ENCODE measurements around the gene SMAD2.

SMAD2 gene

GRCh38 chr18:47893939-47894699, 36.3 kb downstream of the SMAD2 start:
- no peak for DNase-seq

GRCh38 chr18:47893047-47893446, 37.4 kb downstream of the SMAD2 start:
- no peak for DNase-seq

- DNase-seq = no peak
Measured at GRCh38 chr18:47888156-47888555, 42.3 kb downstream of the SMAD2 start.

- no peak for DNase-seq
Measured at GRCh38 chr18:47887227-47887626, 43.2 kb downstream of the SMAD2 start.

GRCh38 chr18:47883771-47884413, 46.6 kb downstream of the SMAD2 start:
- no peak for DNase-seq

- DNase-seq = no peak
Measured at GRCh38 chr18:47882641-47883040, 47.8 kb downstream of the SMAD2 start.

- no peak for DNase-seq
Measured at GRCh38 chr18:47881752-47882455, 48.6 kb downstream of the SMAD2 start.

GRCh38 chr18:47881042-47881441, 49.4 kb downstream of the SMAD2 start:
- no peak for DNase-seq

- DNase-seq = no peak
Measured at GRCh38 chr18:47877892-47878291, 52.6 kb downstream of the SMAD2 start.

GRCh38 chr18:47876813-47877212, 53.6 kb downstream of the SMAD2 start:
- DNase-seq = no peak

- DNase-seq = no peak
Measured at GRCh38 chr18:47873625-47874024, 56.8 kb downstream of the SMAD2 start.

- DNase-seq = no peak
Measured at GRCh38 chr18:47872426-47872825, 58.0 kb downstream of the SMAD2 start.

GRCh38 chr18:47871288-47871687, 59.2 kb downstream of the SMAD2 start:
- DNase-seq = no peak

- DNase-seq = no peak
Measured at GRCh38 chr18:47870605-47871004, 59.9 kb downstream of the SMAD2 start.

GRCh38 chr18:47868744-47869143, 61.7 kb downstream of the SMAD2 start:
- no peak for DNase-seq

- DNase-seq = no peak
Measured at GRCh38 chr18:47865183-47865582, 65.3 kb downstream of the SMAD2 start.

GRCh38 chr18:47863041-47863440, 67.4 kb downstream of the SMAD2 start:
- no peak for DNase-seq

GRCh38 chr18:47858607-47859006, 71.9 kb downstream of the SMAD2 start:
- DNase-seq = no peak

GRCh38 chr18:47847635-47848034, 82.8 kb downstream of the SMAD2 start:
- no peak for DNase-seq

- no peak for DNase-seq
Measured at GRCh38 chr18:47846431-47846830, 84.0 kb downstream of the SMAD2 start.

- DNase-seq = no peak
Measured at GRCh38 chr18:47844828-47845498, 85.5 kb downstream of the SMAD2 start.

- no peak for DNase-seq
Measured at GRCh38 chr18:47842836-47843235, 87.6 kb downstream of the SMAD2 start.

GRCh38 chr18:47838396-47838795, 92.1 kb downstream of the SMAD2 start:
- no peak for DNase-seq

Measured in CD4-positive, alpha-beta T cell treated with Interleukin-4 for 1 hour (primary cell).